Measurements from ENCODE around the gene TMEM132D. TPM values are rescaled to one million over a fixed set of nuclear protein-coding genes. Genes with fewer than 3 reads are reported as not detected.

The TMEM132D gene
- total RNA-seq, 3 donors from 2014 or later = 0.09 to 0.24 (median 0.12) TPM

DNA sequence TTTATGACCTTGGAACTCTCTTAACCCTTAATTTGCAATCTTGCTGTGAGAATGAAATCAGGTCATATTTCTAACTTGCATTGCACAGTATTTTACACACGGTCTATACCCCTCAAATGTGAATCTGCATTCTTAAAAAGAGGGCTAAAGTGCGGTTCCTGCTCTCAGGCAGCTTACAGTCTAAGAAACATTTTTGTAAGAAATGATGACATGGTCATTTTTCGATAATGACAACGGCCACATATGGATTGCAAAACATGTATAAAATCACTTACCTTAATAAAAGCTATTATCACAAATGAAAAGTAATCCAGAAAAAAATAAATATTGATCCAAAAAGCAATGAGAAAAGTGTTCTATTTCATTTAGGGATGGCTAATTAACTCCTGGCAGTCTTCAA lies 24.8 kb upstream of the TMEM132D start:
- ATAC-seq (no peak), DNase-seq (no peak)
- TF ChIP-seq, protein P1, sequence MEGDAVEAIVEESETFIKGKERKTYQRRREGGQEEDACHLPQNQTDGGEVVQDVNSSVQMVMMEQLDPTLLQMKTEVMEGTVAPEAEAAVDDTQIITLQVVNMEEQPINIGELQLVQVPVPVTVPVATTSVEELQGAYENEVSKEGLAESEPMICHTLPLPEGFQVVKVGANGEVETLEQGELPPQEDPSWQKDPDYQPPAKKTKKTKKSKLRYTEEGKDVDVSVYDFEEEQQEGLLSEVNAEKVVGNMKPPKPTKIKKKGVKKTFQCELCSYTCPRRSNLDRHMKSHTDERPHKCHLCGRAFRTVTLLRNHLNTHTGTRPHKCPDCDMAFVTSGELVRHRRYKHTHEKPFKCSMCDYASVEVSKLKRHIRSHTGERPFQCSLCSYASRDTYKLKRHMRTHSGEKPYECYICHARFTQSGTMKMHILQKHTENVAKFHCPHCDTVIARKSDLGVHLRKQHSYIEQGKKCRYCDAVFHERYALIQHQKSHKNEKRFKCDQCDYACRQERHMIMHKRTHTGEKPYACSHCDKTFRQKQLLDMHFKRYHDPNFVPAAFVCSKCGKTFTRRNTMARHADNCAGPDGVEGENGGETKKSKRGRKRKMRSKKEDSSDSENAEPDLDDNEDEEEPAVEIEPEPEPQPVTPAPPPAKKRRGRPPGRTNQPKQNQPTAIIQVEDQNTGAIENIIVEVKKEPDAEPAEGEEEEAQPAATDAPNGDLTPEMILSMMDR (IDR thresholded peaks at IDR 0.05) = no peak
- H3K4me1 ChIP-seq (ENCODE audit: low read depth) = no peaks in the 10 kb centered on the region
- no peak overlapping the region for H3K4me3 ChIP-seq
- H3K36me3 ChIP-seq (ENCODE audit: low read depth) = no peaks in the 10 kb centered on the region
- intact Hi-C loops (cut with DNase I, micrococcal nuclease) = no loop called here
- H3K9me3 ChIP-seq = no peaks in the 10 kb centered on the region

DNA sequence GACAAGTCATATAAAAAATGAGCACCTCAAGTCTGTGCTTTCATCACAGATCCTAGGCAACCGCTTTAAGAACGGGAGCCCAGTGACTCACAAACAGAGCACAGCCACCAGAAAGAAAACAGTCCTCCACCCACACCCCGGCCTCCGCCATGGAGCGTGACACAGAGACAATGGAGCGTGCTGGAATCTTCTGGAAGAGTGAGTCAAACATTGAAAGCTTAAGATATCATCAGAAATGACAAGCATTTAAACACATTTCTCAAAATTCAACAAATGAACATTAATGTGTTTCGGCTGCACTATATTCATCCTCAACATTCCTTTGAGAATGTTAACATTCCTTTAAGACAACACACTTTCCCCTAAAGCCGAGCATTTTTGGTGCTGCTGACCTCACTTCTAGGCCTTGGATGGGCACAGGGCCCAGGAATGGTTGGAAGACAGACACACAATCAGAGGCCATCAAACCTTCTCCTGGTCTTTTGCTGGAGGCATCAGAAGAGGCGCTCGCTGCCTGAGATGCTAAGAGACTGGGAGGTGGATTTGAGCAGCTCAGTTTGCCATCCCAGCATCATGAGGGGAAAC lies 23.6 kb upstream of the TMEM132D start:
- intact Hi-C loops (cut with DNase I, micrococcal nuclease) = no loop called here

DNA sequence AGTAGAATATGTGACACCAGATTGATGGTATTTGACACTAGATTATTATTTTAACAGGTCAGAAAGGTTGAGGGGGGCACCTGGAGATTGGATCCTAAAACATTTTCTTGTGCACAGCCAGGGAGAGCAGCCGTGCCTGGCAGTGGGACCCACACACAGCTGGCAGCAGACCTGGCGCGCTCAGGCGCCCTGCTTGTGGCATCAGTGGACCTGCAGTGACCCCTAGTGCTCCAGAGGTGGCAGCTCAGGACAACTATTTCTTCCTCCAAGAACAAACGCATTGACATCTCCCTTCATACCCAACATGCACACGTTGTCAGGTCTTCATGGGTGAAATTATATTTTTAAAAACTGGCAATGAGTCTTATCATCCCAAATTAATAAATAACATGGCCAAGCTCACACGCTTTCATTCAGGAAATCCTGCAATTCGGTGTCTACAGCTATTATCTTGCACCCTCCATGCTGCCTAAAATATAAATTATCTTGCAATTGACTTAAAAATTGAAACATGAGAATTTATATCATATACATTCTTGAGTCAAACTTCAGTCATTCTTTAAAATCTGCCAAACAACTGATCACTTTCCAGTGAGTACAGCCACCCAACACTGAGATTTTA lies 7.7 kb upstream of the TMEM132D start:
- TF ChIP-seq, protein P1 (IDR thresholded peaks at IDR 0.05) = peak; percentile 24
- DNase-seq = peak in 2 of 3 donors; percentile 49 to 53
- intact Hi-C loops (cut with DNase I, micrococcal nuclease) = no loop called here
- peak; percentile 77 for ATAC-seq
- Histone ChIP-seq H3K36me3 (ENCODE audit: low read depth) (no peaks in the 10 kb centered on the region), H3K4me1 (ENCODE audit: low read depth) (no peaks in the 10 kb centered on the region), H3K4me3 (no peak overlapping the region), H3K9me3 (no peaks in the 10 kb centered on the region)

More for the DNA sequence above, 23.6 kb upstream of the TMEM132D start:
- DNase-seq (no peak), ATAC-seq (no peak)
- TF ChIP-seq, protein P1 (IDR thresholded peaks at IDR 0.05) = no peak
- Histone ChIP-seq H3K4me1 (ENCODE audit: low read depth) (no peaks in the 10 kb centered on the region), H3K4me3 (no peak overlapping the region), H3K9me3 (no peaks in the 10 kb centered on the region), H3K36me3 (ENCODE audit: low read depth) (no peaks in the 10 kb centered on the region)

DNA sequence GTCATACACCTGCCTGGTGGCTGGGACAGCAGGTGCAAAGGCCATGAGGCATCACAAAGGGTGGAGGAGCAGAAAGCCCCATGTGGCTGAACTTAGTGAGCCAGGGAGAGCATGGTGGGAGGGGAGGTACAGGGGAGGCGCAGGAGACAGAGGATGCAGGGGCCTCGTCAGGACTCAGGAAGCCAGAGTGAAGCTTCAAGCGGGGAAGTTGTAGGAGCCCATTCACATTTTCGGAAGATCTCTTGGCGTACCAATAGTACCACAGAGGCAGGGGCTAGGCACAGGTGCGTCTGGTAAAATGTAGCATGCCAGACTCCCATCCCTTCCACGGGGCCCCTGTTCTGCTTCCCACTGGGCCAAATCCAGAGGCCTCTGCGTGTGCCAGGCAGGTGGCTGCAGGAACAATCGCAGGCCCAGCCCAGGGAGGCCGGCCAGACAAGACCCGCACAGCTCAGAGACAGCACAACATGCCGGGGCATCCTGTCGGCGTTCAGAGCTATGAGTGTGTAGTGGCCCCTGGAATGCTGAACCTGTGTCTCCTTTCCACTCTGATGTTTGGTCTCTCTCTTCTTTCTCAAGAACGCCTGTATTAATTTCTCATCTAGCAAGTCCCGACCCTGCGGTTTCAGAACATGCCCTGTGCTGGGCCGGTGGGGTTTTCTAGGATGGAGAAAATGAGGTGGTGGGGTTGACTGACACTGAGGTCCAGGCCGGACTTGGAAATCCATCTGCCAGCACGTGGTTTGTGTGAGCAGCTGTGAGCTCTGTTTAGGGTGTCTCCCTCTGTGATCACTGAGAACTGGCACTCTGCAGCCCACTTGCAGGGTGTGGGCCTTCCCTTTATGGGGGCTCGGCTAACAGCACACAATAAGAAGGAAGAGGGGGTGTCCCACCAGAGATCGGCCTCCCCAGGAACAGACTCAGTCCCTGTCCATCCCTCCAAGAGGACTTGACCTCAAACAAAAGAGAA lies 5.5 kb upstream of the TMEM132D start:
- no peaks in the 10 kb centered on the region for H3K4me1 ChIP-seq (ENCODE audit: low read depth)
- no peak for DNase-seq
- intact Hi-C loops (cut with DNase I, micrococcal nuclease) = no loop called here
- no peaks in the 10 kb centered on the region for H3K36me3 ChIP-seq (ENCODE audit: low read depth)
- TF ChIP-seq, protein P1 (IDR thresholded peaks at IDR 0.05) = no peak
- ATAC-seq = no peak
- H3K9me3 ChIP-seq = no peaks in the 10 kb centered on the region
- no peak overlapping the region for H3K4me3 ChIP-seq

DNA sequence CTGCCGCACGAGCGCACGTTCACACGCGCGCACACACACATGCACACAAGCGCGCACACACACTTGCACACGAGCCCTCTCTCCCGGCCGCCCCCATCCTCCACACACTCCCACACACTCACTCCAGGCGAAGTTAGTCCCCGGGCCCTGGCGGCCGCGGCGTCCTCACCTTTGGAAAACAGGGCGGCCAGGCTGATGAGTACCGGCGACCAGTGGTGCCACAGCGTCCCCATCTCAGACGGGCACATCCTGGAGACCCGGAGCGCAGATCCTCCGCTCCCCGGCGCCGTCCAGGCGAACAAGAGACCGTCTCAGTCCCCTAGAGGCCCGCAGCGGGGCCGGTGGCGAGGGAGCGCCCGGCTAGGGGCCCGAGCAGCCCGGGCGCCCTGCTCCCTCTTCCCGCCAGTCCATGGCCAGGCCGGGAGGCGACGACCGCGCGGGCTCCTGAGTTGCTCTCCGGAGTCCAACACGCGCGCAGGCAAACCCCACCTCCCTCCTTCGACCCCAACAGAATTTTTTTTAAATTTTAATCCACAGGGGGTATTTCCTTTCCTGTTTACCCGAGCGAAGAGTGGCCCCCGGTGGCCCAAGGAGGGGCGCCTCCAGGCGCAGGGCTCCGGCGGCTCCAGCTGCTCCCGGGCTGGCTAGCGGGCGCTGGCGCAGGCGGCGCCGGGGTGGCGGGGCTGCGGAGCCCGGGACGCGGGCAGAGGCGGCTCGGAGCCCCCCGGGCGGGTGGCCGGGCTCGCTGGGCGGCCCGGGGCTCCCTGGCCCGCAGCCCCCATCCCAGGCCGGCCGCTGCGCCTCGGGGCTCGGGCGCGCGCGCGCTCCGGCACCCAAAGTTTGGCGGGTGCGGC lies 506 bp downstream of the TMEM132D start:
- no peak for DNase-seq
- no peaks in the 10 kb centered on the region for H3K36me3 ChIP-seq (ENCODE audit: low read depth)
- TF ChIP-seq, protein P1 (IDR thresholded peaks at IDR 0.05) = no peak
- intact Hi-C loops (cut with DNase I, micrococcal nuclease) = no loop called here
- no peak for ATAC-seq
- no peaks in the 10 kb centered on the region for H3K9me3 ChIP-seq
- H3K4me3 ChIP-seq = no peak overlapping the region
- H3K4me1 ChIP-seq (ENCODE audit: low read depth) = no peaks in the 10 kb centered on the region

All from mucosa of descending colon (tissue), 3 donors.